Kidney (tissue), 14 donors: ENCODE results near the gene IL10RB. TPM values are rescaled to one million over a fixed set of nuclear protein-coding genes. Genes with fewer than 3 reads are reported as not detected.

Experiments used
- DNase-seq, 5 donors: peaks; one replicate each; pipeline ENCODE4 v3.0.0-alpha.2; 2013 to 2020
- FAIRE-seq: peaks from 2 replicates; lab custom pipeline; 2012; peaks lifted over from hg19 to GRCh38; lab: Jason Lieb, UNC
- H3K27ac ChIP-seq, 2 donors: one replicate each; pipeline ENCODE4 v1.7.0; 2013; ENCODE audit warnings: low read depth in 2 of 2, low read length in 2 of 2, inconsistent platforms in 1 of 2
- H3K27me3 ChIP-seq: one replicate; pipeline ENCODE4 v1.7.1; 2013; ENCODE audit warnings: low read length, inconsistent platforms; ENCODE audit not compliant: control insufficient read depth, insufficient read depth
- H3K36me3 ChIP-seq, 3 donors: one replicate each; pipeline versions ENCODE4 v1.7.0 to v1.7.1; 2013; ENCODE audit warnings: low read length in 3 of 3, control low read depth in 1 of 3, inconsistent platforms in 1 of 3; ENCODE audit not compliant: insufficient read depth in 3 of 3, control insufficient read depth in 2 of 3
- H3K4me1 ChIP-seq, 3 donors: one replicate each; pipeline versions ENCODE4 v1.7.0 to v1.7.1; 2013; ENCODE audit warnings: low read length in 3 of 3, inconsistent platforms in 1 of 3, low read depth in 1 of 3; ENCODE audit not compliant: control insufficient read depth in 2 of 3, insufficient read depth in 2 of 3
- H3K4me3 ChIP-seq, 3 donors: one replicate each; pipeline versions ENCODE4 v1.7.0 to v1.8.1; 2013; ENCODE audit warnings: low read length in 3 of 3, control low read depth in 1 of 3, inconsistent platforms in 1 of 3
- H3K9ac ChIP-seq, 3 donors: one replicate each; pipeline versions ENCODE4 v1.7.0 to v1.7.1; 2013; ENCODE audit warnings: low read length in 3 of 3, control low read depth in 1 of 3, inconsistent platforms in 1 of 3
- H3K9me3 ChIP-seq, 3 donors: one replicate each; pipeline versions ENCODE4 v1.7.0 to v1.7.1; 2013; ENCODE audit warnings: low read length in 3 of 3, control low read depth in 1 of 3, inconsistent platforms in 1 of 3; ENCODE audit not compliant: control insufficient read depth in 2 of 3, insufficient read depth in 1 of 3
- CTCF ChIP-seq: IDR thresholded peaks from 3 replicates; pipeline ENCODE4 v1.5.1; 2012; ENCODE audit warnings: mild to moderate bottlenecking, moderate library complexity, borderline replicate concordance; ENCODE audit not compliant: insufficient read depth; ENCODE audit errors: extremely low read depth
- intact Hi-C: fragments of 100-400 bp; cut with DNase I; formaldehyde crosslinking; loops from one replicate; pipeline ENCODE4 v1.11.1; 2022
- polyA plus RNA-seq: library from polyadenylated mRNA; stranded (reverse); fragments of 350-450 nt; fragmentation: Illumina TruSeq; extraction: RNeasy Lipid Tissue Mini Kit (QIAGEN cat#74804); gene quantifications from one replicate; pipeline ENCODE4 v1.2.3, GENCODE V29; 2014; ENCODE audit warnings: low read depth, low replicate concordance; ENCODE audit not compliant: insufficient read depth
- total RNA-seq: library from RNA; stranded (reverse); fragmentation: NEBNext Ultra II Directional; extraction: Animal tissue kit (Norgen Biotek cat#: 25700); gene quantifications from one replicate; pipeline ENCODE4 v1.2.1, GENCODE V29; 2021
- donor health status: control.
- donor health status: control.
- donor health status: control.
- donor health status: control.
- donor health status: control.
- donor health status: DM: yes; HTN: yes; CAD: no.
- donor health status: Normal renal cell carcinoma (clear cell type).

Gene IL10RB
- total and polyA plus RNA-seq, 2 donors from 2014 or later, result 21.5 to 27.3 TPM

- Histone ChIP-seq H3K27ac (no peak overlapping the region), H3K36me3 (peaks cover 6 to 33% (median 9%) of the 10 kb centered on the region in 3 donors), H3K9me3 (peaks cover 0 to 4% (median 0%) of the 10 kb centered on the region in 3 donors), H3K9ac (no peak overlapping the region), H3K4me1 (peaks cover 0 to 9% (median 0%) of the 10 kb centered on the region in 3 donors), H3K27me3 (no peaks in the 10 kb centered on the region), H3K4me3 (no peak overlapping the region)
- no peak for FAIRE-seq
- no peak for TF ChIP-seq CTCF
- DNase-seq, result no peak
- intact Hi-C loops, result no loop called here
Observed at GRCh38 chr21:33283203-33283602, 17.0 kb downstream of the IL10RB start.

DNA sequence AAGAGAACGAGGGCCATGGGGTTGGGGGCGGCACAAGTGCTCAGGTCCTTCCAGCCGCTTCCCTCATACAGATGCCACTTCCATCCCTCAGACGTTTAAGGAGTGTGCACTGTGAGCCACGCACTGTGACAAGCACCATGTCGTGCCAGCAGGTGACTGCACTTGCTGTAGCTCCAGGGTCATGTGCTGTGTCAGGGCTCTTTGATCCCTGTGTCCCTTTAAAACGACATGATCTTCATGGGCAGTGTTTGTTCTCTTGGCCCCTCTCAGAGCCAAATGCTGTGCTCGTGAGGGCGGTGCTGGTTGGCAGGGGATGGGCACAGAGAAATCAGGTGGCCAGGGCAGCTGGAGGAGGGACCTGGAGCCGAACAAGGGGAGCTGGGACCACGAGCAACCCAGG lies 19.9 kb downstream of the IL10RB start:
- H3K27me3 ChIP-seq, result no peaks in the 10 kb centered on the region
- DNase-seq (no peak), FAIRE-seq (no peak)
- H3K36me3 ChIP-seq, result peaks cover 2 to 26% (median 10%) of the 10 kb centered on the region in 3 donors
- H3K9ac ChIP-seq, result no peak overlapping the region
- peak overlapping the region in 1 of 2 donors; percentile 7 for H3K27ac ChIP-seq
- H3K4me1 ChIP-seq, result peaks cover 0 to 9% (median 0%) of the 10 kb centered on the region in 3 donors
- intact Hi-C loops, result no loop called here
- H3K4me3 ChIP-seq, result no peak overlapping the region
- no peak for TF ChIP-seq CTCF
- H3K9me3 ChIP-seq, result no peaks in the 10 kb centered on the region

- Histone ChIP-seq H3K4me3 (no peak overlapping the region), H3K27ac (peak overlapping the region in 1 of 2 donors; percentile 63), H3K9me3 (no peaks in the 10 kb centered on the region), H3K36me3 (peaks cover 2 to 27% (median 10%) of the 10 kb centered on the region in 3 donors), H3K4me1 (peaks cover 0 to 9% (median 0%) of the 10 kb centered on the region in 3 donors), H3K27me3 (no peaks in the 10 kb centered on the region), H3K9ac (no peak overlapping the region)
- DNase-seq, result peak in 3 of 5 donors; percentile 37 to 85 (median 56)
- TF ChIP-seq CTCF, result no peak
- no peak for FAIRE-seq
- intact Hi-C loops, result no loop called here
Observed at GRCh38 chr21:33286600-33287456, 20.7 kb downstream of the IL10RB start.
